GM12878 (cell line): ENCODE measurements around the gene ATF6. TPM values are rescaled to one million over a fixed set of nuclear protein-coding genes. Genes with fewer than 3 reads are reported as not detected.

ENCODE experiments used
- CBFB ChIP-seq: IDR thresholded peaks from 2 replicates; pipeline ENCODE4 v1.6.1; 2016; ENCODE audit warnings: antibody characterized with exemption, low read depth
- CEBPB ChIP-seq, 2 experiments: fragments of 150-350 bp in 1 of 2; IDR thresholded peaks; 2 replicates each; pipeline ENCODE4 v1.6.1; 2012 to 2014; ENCODE audit warnings: low read depth in 2 of 2, low read length in 2 of 2, borderline replicate concordance in 1 of 2, inconsistent platforms in 1 of 2
- CHD4 ChIP-seq: fragments of 200-600 bp; sonication (generic); IDR thresholded peaks from 2 replicates; pipeline ENCODE4 v1.6.1; 2016; ENCODE audit warnings: mild to moderate bottlenecking
- EGR1 ChIP-seq, 2 experiments: IDR thresholded peaks; 1 replicate in 1 of 2; 2 replicates in 1 of 2; pipeline ENCODE4 v1.6.1; 2011 to 2012; ENCODE audit warnings: low read depth in 2 of 2, low read length in 2 of 2, borderline replicate concordance in 1 of 2, mild to moderate bottlenecking in 1 of 2, moderate library complexity in 1 of 2
- GABPA ChIP-seq: IDR thresholded peaks from 2 replicates; pipeline ENCODE4 v1.6.1; 2014; ENCODE audit warnings: antibody characterized with exemption, low read depth, mild to moderate bottlenecking, inconsistent platforms
- IKZF1 ChIP-seq: fragments of 450-650 bp; conservative IDR thresholded peaks from 2 replicates; pipeline ENCODE4 v1.6.1; 2017; ENCODE audit warnings: antibody characterized with exemption, mild to moderate bottlenecking
- IKZF2 ChIP-seq, 2 experiments: fragments of 450-650 bp; IDR thresholded peaks; 2 replicates each; pipeline ENCODE4 v1.6.1; 2017; ENCODE audit warnings: mild to moderate bottlenecking in 2 of 2, moderate library complexity in 2 of 2
- MTA2 ChIP-seq: fragments of 450-650 bp; IDR thresholded peaks from 2 replicates; pipeline ENCODE4 v1.6.1; 2016; ENCODE audit warnings: low read depth, mild to moderate bottlenecking, moderate library complexity
- MXI1 ChIP-seq: fragments of 150-350 bp; IDR thresholded peaks from 2 replicates; pipeline ENCODE4 v1.6.1; 2011; ENCODE audit warnings: low read depth, mild to moderate bottlenecking, inconsistent platforms, low read length, improper control_type of control experiment
- NBN ChIP-seq: fragments of 450-650 bp; IDR thresholded peaks from 2 replicates; pipeline ENCODE4 v1.6.1; 2016
- NFIC ChIP-seq: IDR thresholded peaks from 2 replicates; pipeline ENCODE4 v1.6.1; 2012; ENCODE audit warnings: low read depth, mild to moderate bottlenecking, inconsistent platforms, low read length, moderate library complexity
- NFYA ChIP-seq: IDR thresholded peaks from 2 replicates; pipeline ENCODE4 v1.6.1; 2011; ENCODE audit warnings: low read depth, mild to moderate bottlenecking, low read length, improper control_type of control experiment, borderline replicate concordance
- NR2F1 ChIP-seq: fragments of 450-650 bp; conservative IDR thresholded peaks from 2 replicates; pipeline ENCODE4 v1.6.1; 2017; ENCODE audit warnings: mild to moderate bottlenecking
- RFX5 ChIP-seq: IDR thresholded peaks from 2 replicates; pipeline ENCODE4 v1.6.1; 2011; ENCODE audit warnings: low read depth, low read length, improper control_type of control experiment
- STAT1 ChIP-seq: fragments of 450-650 bp; conservative IDR thresholded peaks from 2 replicates; pipeline ENCODE4 v1.6.1; 2014; ENCODE audit warnings: antibody characterized with exemption, mild to moderate bottlenecking
- ZNF217 ChIP-seq: fragments of 450-650 bp; IDR thresholded peaks from 2 replicates; pipeline ENCODE4 v1.6.1; 2017; ENCODE audit warnings: antibody characterized with exemption, mild to moderate bottlenecking
- polyA plus RNA-seq, 11 experiments: library from polyadenylated mRNA; depleted of rRNA in 4 of 11; unstranded in 6 of 11; stranded (reverse) in 5 of 11; fragments of >200 nt; fragmentation: Nextera tagmentation in 4 of 11; fragmentation: Illumina TruSeq in 1 of 11; extraction: Ambion mirVana in 4 of 11; extraction: Trizol in 1 of 11; gene quantifications; 1 replicate in 1 of 11; 2 replicates in 10 of 11; pipeline versions ENCODE4 v1.2.1 to v1.2.3, GENCODE V29; 2011 to 2016; ENCODE audit warnings: inconsistent platforms in 2 of 11, missing spikeins in 2 of 11, low read depth in 1 of 11
- total RNA-seq, 4 experiments: library from RNA; depleted of rRNA in 3 of 4; stranded (reverse); fragments of >200 nt in 3 of 4; fragmentation: Illumina TruSeq in 1 of 4; extraction: Trizol in 1 of 4; gene quantifications; 2 replicates each; pipeline versions ENCODE4 v1.2.1 to v1.2.3, GENCODE V29; 2013 to 2021
- TF ChIP-seq, protein P1 (sequence below): fragments of 450-650 bp; IDR thresholded peaks from 2 replicates; pipeline ENCODE4 v1.6.1; 2017; ENCODE audit warnings: mild to moderate bottlenecking, moderate library complexity
- TF ChIP-seq, protein P2 (sequence below): fragments of 450-650 bp; IDR thresholded peaks from 2 replicates; pipeline ENCODE4 v1.6.1; 2017; ENCODE audit warnings: mild to moderate bottlenecking, low read depth, inconsistent platforms; ENCODE audit not compliant: poor library complexity, severe bottlenecking
- TF ChIP-seq, protein P3 (sequence below): fragments of 450-650 bp; IDR thresholded peaks from 2 replicates; pipeline ENCODE4 v1.6.1; 2014; ENCODE audit warnings: mild to moderate bottlenecking
- TF ChIP-seq, protein P4 (sequence below): fragments of 450-650 bp; IDR thresholded peaks from 2 replicates; pipeline ENCODE4 v1.6.1; 2016; ENCODE audit warnings: mild to moderate bottlenecking
- TF ChIP-seq, protein P5 (sequence below): fragments of 450-650 bp; IDR thresholded peaks from 2 replicates; pipeline ENCODE4 v1.6.1; 2016; ENCODE audit warnings: mild to moderate bottlenecking

ATF6 gene
- total and polyA plus RNA-seq, 10 of the 15 experiments (the other 5 are each of a cell fraction or from before 2014, with no cell fraction given), result 7.8 to 24.3 (median 14.7) TPM

DNA sequence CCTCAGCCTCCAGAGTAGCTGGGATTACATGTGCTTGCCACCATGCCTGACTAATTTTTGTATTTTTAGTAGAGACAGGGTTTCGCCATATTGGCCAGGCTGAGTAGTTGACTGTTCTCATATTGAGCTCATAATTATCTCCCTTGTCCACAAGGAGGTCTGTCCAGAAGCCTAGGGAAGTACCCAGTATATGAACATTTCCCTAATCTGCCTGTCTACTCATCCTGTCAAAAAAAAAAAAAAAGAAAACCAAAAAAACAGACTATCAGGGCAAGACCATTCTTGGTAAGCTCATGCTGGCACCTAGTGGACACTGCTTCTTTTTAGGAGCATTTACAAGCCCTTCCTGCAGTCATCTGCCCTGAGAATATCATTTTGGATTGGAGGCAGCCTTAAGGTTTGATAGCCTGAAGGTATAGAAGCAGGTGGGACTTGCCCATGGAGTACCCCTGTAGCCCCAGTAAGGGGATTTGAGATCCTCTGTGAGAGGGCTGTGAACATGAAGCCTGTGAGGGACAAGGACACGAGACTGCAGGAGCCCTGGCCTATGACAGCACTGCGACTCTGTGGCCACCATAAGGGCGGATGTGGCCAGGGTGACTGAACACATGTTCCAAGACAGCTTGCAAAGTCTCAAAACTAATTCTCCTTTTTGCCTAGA, 27.4 kb upstream of the ATF6 start (continued):
- TF ChIP-seq, protein P1, sequence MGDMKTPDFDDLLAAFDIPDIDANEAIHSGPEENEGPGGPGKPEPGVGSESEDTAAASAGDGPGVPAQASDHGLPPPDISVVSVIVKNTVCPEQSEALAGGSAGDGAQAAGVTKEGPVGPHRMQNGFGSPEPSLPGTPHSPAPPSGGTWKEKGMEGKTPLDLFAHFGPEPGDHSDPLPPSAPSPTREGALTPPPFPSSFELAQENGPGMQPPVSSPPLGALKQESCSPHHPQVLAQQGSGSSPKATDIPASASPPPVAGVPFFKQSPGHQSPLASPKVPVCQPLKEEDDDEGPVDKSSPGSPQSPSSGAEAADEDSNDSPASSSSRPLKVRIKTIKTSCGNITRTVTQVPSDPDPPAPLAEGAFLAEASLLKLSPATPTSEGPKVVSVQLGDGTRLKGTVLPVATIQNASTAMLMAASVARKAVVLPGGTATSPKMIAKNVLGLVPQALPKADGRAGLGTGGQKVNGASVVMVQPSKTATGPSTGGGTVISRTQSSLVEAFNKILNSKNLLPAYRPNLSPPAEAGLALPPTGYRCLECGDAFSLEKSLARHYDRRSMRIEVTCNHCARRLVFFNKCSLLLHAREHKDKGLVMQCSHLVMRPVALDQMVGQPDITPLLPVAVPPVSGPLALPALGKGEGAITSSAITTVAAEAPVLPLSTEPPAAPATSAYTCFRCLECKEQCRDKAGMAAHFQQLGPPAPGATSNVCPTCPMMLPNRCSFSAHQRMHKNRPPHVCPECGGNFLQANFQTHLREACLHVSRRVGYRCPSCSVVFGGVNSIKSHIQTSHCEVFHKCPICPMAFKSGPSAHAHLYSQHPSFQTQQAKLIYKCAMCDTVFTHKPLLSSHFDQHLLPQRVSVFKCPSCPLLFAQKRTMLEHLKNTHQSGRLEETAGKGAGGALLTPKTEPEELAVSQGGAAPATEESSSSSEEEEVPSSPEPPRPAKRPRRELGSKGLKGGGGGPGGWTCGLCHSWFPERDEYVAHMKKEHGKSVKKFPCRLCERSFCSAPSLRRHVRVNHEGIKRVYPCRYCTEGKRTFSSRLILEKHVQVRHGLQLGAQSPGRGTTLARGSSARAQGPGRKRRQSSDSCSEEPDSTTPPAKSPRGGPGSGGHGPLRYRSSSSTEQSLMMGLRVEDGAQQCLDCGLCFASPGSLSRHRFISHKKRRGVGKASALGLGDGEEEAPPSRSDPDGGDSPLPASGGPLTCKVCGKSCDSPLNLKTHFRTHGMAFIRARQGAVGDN, result peak; percentile 94
- TF ChIP-seq NR2F1 (no peak), RFX5 (peak; percentile 93), EGR1 (IDR thresholded peaks at IDR 0.05; ENCODE audit: borderline replicate concordance in 1 of 2, low read depth in 2 of 2, low read length in 2 of 2) (no peak), CBFB (peak; percentile 71; the same call in 1 of the 2 replicates), MXI1 (peak; percentile 47; the same call in 1 of the 2 replicates), ZNF217 (no peak), MTA2 (peak; percentile 27; the same call in 1 of the 2 replicates), IKZF2 (IDR thresholded peaks at IDR 0.05) (peak; percentile 41 to 47; a peak in 2 of 4 replicates), STAT1 (no peak), NFIC (peak; percentile 31; the same call in 1 of the 2 replicates), IKZF1 (peak; percentile 55), GABPA (0 out of 2 replicates have a peak, but pooled peaks have one; percentile 30), NBN (peak; percentile 90), CEBPB (IDR thresholded peaks at IDR 0.05; ENCODE audit: borderline replicate concordance in 1 of 2, low read depth in 2 of 2, low read length in 2 of 2) (no peak), CHD4 (no peak), NFYA (no peak)
- TF ChIP-seq, protein P2, sequence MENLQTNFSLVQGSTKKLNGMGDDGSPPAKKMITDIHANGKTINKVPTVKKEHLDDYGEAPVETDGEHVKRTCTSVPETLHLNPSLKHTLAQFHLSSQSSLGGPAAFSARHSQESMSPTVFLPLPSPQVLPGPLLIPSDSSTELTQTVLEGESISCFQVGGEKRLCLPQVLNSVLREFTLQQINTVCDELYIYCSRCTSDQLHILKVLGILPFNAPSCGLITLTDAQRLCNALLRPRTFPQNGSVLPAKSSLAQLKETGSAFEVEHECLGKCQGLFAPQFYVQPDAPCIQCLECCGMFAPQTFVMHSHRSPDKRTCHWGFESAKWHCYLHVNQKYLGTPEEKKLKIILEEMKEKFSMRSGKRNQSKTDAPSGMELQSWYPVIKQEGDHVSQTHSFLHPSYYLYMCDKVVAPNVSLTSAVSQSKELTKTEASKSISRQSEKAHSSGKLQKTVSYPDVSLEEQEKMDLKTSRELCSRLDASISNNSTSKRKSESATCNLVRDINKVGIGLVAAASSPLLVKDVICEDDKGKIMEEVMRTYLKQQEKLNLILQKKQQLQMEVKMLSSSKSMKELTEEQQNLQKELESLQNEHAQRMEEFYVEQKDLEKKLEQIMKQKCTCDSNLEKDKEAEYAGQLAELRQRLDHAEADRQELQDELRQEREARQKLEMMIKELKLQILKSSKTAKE, result peak; percentile 50
- TF ChIP-seq, protein P3, sequence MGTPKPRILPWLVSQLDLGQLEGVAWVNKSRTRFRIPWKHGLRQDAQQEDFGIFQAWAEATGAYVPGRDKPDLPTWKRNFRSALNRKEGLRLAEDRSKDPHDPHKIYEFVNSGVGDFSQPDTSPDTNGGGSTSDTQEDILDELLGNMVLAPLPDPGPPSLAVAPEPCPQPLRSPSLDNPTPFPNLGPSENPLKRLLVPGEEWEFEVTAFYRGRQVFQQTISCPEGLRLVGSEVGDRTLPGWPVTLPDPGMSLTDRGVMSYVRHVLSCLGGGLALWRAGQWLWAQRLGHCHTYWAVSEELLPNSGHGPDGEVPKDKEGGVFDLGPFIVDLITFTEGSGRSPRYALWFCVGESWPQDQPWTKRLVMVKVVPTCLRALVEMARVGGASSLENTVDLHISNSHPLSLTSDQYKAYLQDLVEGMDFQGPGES, result no peak
- TF ChIP-seq, protein P4, sequence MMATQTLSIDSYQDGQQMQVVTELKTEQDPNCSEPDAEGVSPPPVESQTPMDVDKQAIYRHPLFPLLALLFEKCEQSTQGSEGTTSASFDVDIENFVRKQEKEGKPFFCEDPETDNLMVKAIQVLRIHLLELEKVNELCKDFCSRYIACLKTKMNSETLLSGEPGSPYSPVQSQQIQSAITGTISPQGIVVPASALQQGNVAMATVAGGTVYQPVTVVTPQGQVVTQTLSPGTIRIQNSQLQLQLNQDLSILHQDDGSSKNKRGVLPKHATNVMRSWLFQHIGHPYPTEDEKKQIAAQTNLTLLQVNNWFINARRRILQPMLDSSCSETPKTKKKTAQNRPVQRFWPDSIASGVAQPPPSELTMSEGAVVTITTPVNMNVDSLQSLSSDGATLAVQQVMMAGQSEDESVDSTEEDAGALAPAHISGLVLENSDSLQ, result peak; percentile 66
- TF ChIP-seq, protein P5, sequence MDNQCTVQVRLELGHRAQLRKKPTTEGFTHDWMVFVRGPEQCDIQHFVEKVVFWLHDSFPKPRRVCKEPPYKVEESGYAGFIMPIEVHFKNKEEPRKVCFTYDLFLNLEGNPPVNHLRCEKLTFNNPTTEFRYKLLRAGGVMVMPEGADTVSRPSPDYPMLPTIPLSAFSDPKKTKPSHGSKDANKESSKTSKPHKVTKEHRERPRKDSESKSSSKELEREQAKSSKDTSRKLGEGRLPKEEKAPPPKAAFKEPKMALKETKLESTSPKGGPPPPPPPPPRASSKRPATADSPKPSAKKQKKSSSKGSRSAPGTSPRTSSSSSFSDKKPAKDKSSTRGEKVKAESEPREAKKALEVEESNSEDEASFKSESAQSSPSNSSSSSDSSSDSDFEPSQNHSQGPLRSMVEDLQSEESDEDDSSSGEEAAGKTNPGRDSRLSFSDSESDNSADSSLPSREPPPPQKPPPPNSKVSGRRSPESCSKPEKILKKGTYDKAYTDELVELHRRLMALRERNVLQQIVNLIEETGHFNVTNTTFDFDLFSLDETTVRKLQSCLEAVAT, result 0 out of 2 replicates have a peak, but pooled peaks have one; percentile 63
